CD4-positive, alpha-beta T cell (primary cell): ENCODE results near the gene BAZ1B. TPM values are rescaled to one million over a fixed set of nuclear protein-coding genes. Genes with fewer than 3 reads are reported as not detected.
A peak's percentile ranks its signal among the peaks of the same experiment; 100 is the strongest.
"Not testable (repeated sequence)": the region's sequence is repeated elsewhere in the genome, so short reads cannot be mapped to it uniquely, and the experiment has no call there.

Source experiments
- ATAC-seq: fragments of 200-7000 bp; cut with Tn5 transposase; one replicate; pipeline ENCODE4 v1.10.0; 2022; ENCODE audit warnings: mild to moderate bottlenecking; ENCODE audit not compliant: poor library complexity
- CTCF ChIA-PET: fragments of 350-600 bp; sonication (Branson Sonifier 250); formaldehyde crosslinking; loops from one replicate; lab custom pipeline; 2021; ENCODE audit warnings: antibody characterized with exemption, inconsistent platforms; lab: Charles Lee
- POLR2A ChIA-PET: fragments of 350-600 bp; sonication (Branson Sonifier 250); formaldehyde crosslinking; loops from one replicate; lab custom pipeline; 2021; ENCODE audit warnings: antibody characterized with exemption, inconsistent platforms; lab: Charles Lee
- DNase-seq, 14 experiments: peaks; one replicate each; pipeline ENCODE4 v3.0.0-alpha.2; 2013 to 2020; ENCODE audit warnings: mixed read lengths in 2 of 14
- H3K27ac ChIP-seq, 2 donors: one replicate each; pipeline versions ENCODE4 v1.5.1 to v1.7.0; 2013; ENCODE audit warnings: low read length in 2 of 2, low read depth in 1 of 2, mild to moderate bottlenecking in 1 of 2
- H3K27me3 ChIP-seq, 2 experiments: 1 replicate in 1 of 2; 2 replicates in 1 of 2; pipeline versions ENCODE4 v1.6.1 to v1.7.0; 2013; ENCODE audit warnings: low read length in 2 of 2, control low read depth in 1 of 2, mild to moderate bottlenecking in 1 of 2, moderate library complexity in 1 of 2; ENCODE audit not compliant: insufficient read depth in 2 of 2, control insufficient read depth in 1 of 2
- H3K36me3 ChIP-seq: one replicate; pipeline ENCODE4 v1.6.1; 2013; ENCODE audit warnings: low read length, control low read depth; ENCODE audit not compliant: insufficient read depth
- H3K4me1 ChIP-seq: one replicate; pipeline ENCODE4 v1.6.1; 2013; ENCODE audit warnings: low read length, control low read depth; ENCODE audit not compliant: insufficient read depth
- H3K4me3 ChIP-seq: one replicate; pipeline ENCODE4 v1.5.1; 2013; ENCODE audit warnings: mild to moderate bottlenecking, low read length, moderate library complexity
- H3K9me3 ChIP-seq, 2 experiments: 1 replicate in 1 of 2; 2 replicates in 1 of 2; pipeline versions ENCODE4 v1.6.1 to v1.7.0; 2013; ENCODE audit warnings: low read length in 2 of 2, mild to moderate bottlenecking in 2 of 2, control low read depth in 1 of 2, moderate library complexity in 1 of 2; ENCODE audit not compliant: control insufficient read depth in 1 of 2, insufficient read depth in 1 of 2
- H3K27ac Mint-ChIP-seq: one replicate; pipeline ENCODE4 v1.8.0; 2020; ENCODE audit warnings: mixed read lengths
- H3K27me3 Mint-ChIP-seq: one replicate; pipeline ENCODE4 v1.8.0; 2021; ENCODE audit warnings: mixed read lengths
- H3K36me3 Mint-ChIP-seq: one replicate; pipeline ENCODE4 v1.8.0; 2021; ENCODE audit warnings: low read depth, mixed read lengths
- H3K4me1 Mint-ChIP-seq: one replicate; pipeline ENCODE4 v1.8.0; 2021; ENCODE audit warnings: low read depth, mixed read lengths
- H3K4me3 Mint-ChIP-seq: one replicate; pipeline ENCODE4 v1.8.0; 2020; ENCODE audit warnings: mild to moderate bottlenecking, mixed read lengths
- H3K9me3 Mint-ChIP-seq: one replicate; pipeline ENCODE4 v1.8.0; 2020; ENCODE audit warnings: mixed read lengths
- intact Hi-C, 2 experiments: fragments of 100-400 bp; cut with DNase I in 1 of 2; cut with micrococcal nuclease in 1 of 2; formaldehyde crosslinking; loops; one replicate each; pipeline versions ENCODE4 v1.15.1 to v1.9.0; 2023 to 2025; cut with DNase I, micrococcal nuclease
- total RNA-seq, 174 experiments: library from RNA in 2 of 174; stranded (reverse) in 2 of 174; gene quantifications; one replicate each; pipeline ENCODE4 v1.2.3 and lab custom pipeline; 2021 to 2026
- TF ChIP-seq, protein P1 (sequence below): fragments of 200-600 bp; IDR thresholded peaks from one replicate; pipeline ENCODE4 v1.8.0; 2022; ENCODE audit warnings: antibody characterized with exemption, mild to moderate bottlenecking

The BAZ1B gene
- total RNA-seq, 2 experiments from 2014 or later: 32.8 to 35.5 TPM

DNA sequence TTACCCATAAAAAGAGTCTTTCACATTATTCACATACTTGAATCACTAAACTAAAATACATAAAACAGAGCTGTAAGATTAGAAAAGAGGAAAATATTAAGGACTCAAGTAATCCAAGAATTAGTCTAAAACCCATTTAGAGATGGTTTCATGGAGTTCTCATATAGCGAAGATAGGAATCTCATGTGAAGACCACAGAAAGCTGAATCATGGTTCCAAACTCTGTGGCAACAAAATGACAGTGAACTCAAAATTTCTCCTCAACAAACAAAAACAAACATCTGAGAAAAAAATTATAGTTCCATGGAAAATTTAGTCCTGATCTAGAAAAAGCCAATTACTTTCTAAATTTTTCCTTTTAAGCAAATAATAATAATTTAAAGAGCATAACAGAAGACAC, 34.6 kb downstream of the BAZ1B start:
- Mint-ChIP-seq H3K36me3 (peaks cover 82% of the 10 kb centered on the region), H3K4me3 (no peak overlapping the region), H3K27ac (no peak overlapping the region), H3K9me3 (no peaks in the 10 kb centered on the region), H3K27me3 (no peaks in the 10 kb centered on the region), H3K4me1 (no peaks in the 10 kb centered on the region)
- ATAC-seq: no peak
- H3K27ac ChIP-seq: no peak overlapping the region
- no peak overlapping the region for H3K4me3 ChIP-seq
- peaks cover 84% of the 10 kb centered on the region for H3K36me3 ChIP-seq
- POLR2A ChIA-PET: interaction anchor here (1.3 kb wide), 1 partner anchor 91 kb away, joined by 3 read pairs; the partner anchor contains the start of gene TBL2
- CTCF ChIA-PET: no interaction called here
- TF ChIP-seq, protein P1, sequence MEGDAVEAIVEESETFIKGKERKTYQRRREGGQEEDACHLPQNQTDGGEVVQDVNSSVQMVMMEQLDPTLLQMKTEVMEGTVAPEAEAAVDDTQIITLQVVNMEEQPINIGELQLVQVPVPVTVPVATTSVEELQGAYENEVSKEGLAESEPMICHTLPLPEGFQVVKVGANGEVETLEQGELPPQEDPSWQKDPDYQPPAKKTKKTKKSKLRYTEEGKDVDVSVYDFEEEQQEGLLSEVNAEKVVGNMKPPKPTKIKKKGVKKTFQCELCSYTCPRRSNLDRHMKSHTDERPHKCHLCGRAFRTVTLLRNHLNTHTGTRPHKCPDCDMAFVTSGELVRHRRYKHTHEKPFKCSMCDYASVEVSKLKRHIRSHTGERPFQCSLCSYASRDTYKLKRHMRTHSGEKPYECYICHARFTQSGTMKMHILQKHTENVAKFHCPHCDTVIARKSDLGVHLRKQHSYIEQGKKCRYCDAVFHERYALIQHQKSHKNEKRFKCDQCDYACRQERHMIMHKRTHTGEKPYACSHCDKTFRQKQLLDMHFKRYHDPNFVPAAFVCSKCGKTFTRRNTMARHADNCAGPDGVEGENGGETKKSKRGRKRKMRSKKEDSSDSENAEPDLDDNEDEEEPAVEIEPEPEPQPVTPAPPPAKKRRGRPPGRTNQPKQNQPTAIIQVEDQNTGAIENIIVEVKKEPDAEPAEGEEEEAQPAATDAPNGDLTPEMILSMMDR: no peak
- H3K9me3 ChIP-seq: no peaks in the 10 kb centered on the region
- no peaks in the 10 kb centered on the region for H3K4me1 ChIP-seq
- intact Hi-C loops: no loop called here
- no peak for DNase-seq
- H3K27me3 ChIP-seq: no peaks in the 10 kb centered on the region

DNA sequence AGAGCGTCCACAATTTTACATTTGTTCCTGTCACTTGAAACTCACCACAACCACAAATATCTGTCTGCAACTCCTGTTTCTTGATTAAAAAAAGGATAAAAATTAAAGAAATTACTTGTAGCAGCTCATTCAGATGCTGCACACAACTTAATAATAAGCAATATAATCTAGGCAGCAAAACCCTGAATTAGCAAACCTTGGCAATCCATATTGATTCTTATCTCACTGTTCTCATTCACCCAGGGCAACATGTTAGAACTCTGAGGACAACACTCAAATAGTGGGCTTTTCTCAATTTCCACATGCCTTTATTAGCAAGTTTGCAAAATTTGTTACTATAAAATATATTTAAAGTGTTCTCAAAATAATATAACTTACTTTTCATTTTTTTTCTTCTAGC, 38.9 kb downstream of the BAZ1B start:
- TF ChIP-seq, protein P1: no peak

DNA sequence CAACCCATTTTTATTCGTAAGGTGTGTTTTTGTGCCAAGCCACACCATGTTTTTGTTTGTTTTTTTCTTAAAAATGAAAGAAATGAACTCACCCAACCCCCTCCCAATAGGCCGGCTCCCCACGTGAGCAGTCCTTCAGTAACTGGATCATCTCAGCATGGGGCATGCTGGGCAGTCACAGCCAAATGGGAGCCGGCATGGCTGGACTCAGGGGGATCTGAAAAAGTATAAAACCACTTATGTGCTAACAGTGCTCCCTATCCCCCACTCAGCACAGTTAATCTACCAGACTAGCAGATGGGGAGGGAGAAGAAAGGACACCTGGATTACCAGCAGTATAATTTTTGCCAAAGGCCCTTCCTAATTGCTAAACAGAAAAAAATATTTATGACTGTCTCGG, 39.3 kb downstream of the BAZ1B start:
- no peak overlapping the region for H3K4me3 ChIP-seq
- ChIA-PET CTCF (no interaction called here), POLR2A (no interaction called here)
- TF ChIP-seq, protein P1: no peak
- peaks cover 67% of the 10 kb centered on the region for H3K36me3 ChIP-seq
- H3K4me3 Mint-ChIP-seq: no peak overlapping the region
- peaks cover 15% of the 10 kb centered on the region for H3K4me1 Mint-ChIP-seq
- H3K27me3 ChIP-seq: no peaks in the 10 kb centered on the region
- H3K27ac Mint-ChIP-seq: peak overlapping the region; percentile 14
- DNase-seq: no peak
- intact Hi-C loops: no loop called here
- H3K9me3 Mint-ChIP-seq: no peaks in the 10 kb centered on the region
- H3K4me1 ChIP-seq: no peaks in the 10 kb centered on the region
- H3K27me3 Mint-ChIP-seq: no peaks in the 10 kb centered on the region
- no peaks in the 10 kb centered on the region for H3K9me3 ChIP-seq
- H3K36me3 Mint-ChIP-seq: peaks cover 84% of the 10 kb centered on the region
- no peak for ATAC-seq
- H3K27ac ChIP-seq: no peak overlapping the region

More for the DNA sequence above, 38.9 kb downstream of the BAZ1B start:
- no peak overlapping the region for H3K27ac ChIP-seq
- H3K9me3 Mint-ChIP-seq: no peaks in the 10 kb centered on the region
- CTCF ChIA-PET: no interaction called here
- H3K36me3 Mint-ChIP-seq: peaks cover 84% of the 10 kb centered on the region
- H3K9me3 ChIP-seq: no peaks in the 10 kb centered on the region
- POLR2A ChIA-PET: no interaction called here
- H3K27me3 ChIP-seq: no peaks in the 10 kb centered on the region
- H3K36me3 ChIP-seq: peaks cover 67% of the 10 kb centered on the region
- no peak for ATAC-seq
- peak overlapping the region; percentile 14 for H3K27ac Mint-ChIP-seq
- H3K4me3 Mint-ChIP-seq: no peak overlapping the region
- H3K4me1 ChIP-seq: no peaks in the 10 kb centered on the region
- H3K4me1 Mint-ChIP-seq: peaks cover 13% of the 10 kb centered on the region
- no peak overlapping the region for H3K4me3 ChIP-seq
- intact Hi-C loops: no loop called here
- no peaks in the 10 kb centered on the region for H3K27me3 Mint-ChIP-seq
- DNase-seq: no peak

DNA sequence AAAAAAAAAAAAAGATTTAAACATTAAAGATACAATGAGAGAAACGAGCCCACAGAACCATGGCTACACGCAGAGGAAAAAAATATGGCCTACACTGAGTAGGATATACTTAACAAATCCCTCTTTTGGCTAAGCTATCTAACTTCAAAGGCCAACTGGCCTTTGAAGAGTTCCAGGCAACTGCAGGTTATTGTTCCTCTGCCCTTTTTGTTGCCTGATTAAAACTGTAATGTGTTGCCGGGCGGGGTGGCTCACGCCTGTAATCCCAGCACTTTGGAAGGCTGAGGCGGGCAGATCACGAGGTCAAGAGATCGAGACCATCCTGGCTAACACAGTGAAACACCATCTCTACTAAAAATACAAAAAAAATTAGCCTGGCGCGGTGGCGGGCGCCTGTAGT, 40.6 kb downstream of the BAZ1B start:
- intact Hi-C loops, H3K27me3 Mint-ChIP-seq, H3K9me3 Mint-ChIP-seq, ATAC-seq, H3K4me1 ChIP-seq, H3K9me3 ChIP-seq, H3K4me3 ChIP-seq, CTCF ChIA-PET, H3K27me3 ChIP-seq, H3K27ac ChIP-seq, H3K27ac Mint-ChIP-seq, DNase-seq, POLR2A ChIA-PET, H3K4me3 Mint-ChIP-seq: not testable (repeated sequence)
- peaks cover 19% of the 10 kb centered on the region for H3K4me1 Mint-ChIP-seq
- H3K36me3 Mint-ChIP-seq: peaks cover 87% of the 10 kb centered on the region
- peaks cover 67% of the 10 kb centered on the region for H3K36me3 ChIP-seq
